ENCODE results near the gene UGT2B15.
"Not testable (repeated sequence)": the region's sequence is repeated elsewhere in the genome, so short reads cannot be mapped to it uniquely, and the experiment has no call there.

UGT2B15 gene

DNA sequence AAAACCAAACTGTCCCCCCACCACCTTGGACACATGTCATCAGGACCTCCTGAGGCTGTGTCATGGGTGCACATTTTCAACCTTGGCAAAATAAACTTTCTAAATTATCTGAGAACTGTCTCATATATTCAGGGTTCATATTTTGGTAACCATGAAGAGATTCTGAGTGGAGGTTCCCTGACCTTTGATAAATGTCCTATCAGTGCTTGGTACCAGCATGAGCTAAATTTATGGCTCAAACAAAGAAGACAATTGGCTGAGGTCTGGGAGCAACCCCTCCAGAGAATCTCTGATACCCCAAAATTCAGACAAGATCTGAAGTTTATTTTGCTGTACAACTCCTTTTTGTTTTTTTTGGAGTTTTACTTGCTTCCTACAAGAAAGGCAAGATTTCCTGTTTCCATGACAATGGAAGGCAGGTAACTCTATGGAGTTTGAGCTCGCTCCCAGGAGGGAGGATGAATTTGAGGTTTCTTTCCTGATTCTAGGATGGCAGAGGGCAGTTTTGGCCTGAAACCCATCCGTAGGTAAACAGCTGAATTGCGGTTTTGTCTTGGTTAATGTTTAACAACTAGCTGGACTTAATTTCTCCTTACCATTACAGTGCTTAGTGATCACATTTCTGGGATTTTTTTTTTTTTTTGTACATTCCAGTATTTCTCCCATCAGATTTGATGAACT lies 14.5 kb downstream of the UGT2B15 start:
- no peak for DNase-seq

- no peak for DNase-seq
Observed at GRCh38 chr4:68654946-68655721, 15.3 kb downstream of the UGT2B15 start.

GRCh38 chr4:68651932-68652331 lies 18.5 kb downstream of the UGT2B15 start:
- no peak for DNase-seq

GRCh38 chr4:68630371-68630770 lies 40.1 kb downstream of the UGT2B15 start:
- no peak for DNase-seq

DNA sequence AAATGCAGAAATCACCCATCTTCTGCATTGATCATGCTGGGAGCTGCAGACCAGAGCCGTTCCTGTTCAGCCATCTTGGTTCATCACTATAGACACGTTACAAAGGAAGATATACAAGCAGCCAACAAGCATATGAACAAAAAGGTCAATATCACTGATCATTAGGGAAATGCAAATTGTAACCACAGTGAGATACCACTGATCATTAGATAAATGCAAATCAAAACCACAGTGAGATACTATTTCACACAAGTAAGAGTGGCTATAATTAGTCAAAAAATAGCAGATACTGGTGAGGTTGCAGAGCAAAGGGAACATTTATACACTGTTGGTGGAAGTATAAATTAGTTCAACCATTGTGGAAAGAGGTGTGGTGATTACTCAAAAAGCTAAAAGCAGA lies 47.7 kb downstream of the UGT2B15 start:
- DNase-seq = not testable (repeated sequence)

GRCh38 chr4:68617003-68617698 lies 53.3 kb downstream of the UGT2B15 start:
- no peak for DNase-seq

DNA sequence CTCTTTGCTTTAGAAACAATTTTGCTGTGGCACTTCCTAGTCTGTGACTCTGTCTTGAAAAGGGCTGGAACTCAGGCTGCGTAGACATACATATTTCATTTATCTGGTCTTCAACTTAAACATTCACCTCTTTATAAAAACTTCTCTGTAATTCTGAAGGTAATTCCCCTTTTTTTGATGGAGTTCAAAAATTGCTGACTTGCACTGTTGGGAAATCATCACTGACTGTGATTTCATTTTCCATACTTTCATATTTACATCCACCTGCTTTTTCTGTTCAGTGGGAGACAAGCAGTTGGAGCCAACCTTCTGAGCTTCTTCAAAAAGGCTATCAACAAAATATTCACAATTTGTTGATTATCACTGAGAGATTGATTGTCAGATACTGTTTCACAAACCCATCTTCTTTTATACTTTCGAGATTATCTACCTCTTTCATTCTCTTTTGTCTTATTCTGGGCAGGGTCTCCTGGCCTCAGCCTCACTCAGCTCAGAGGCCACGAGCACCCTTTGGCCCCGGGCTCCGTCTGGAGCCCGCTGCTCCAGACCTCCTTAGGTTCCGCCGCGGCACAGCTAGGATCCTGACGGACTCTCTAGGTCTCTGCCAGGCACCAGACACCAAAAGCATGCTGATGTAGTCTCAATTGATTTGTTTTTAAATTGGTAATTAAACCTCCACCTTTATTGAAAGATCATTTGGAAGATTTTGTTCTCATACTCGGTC lies 54.6 kb downstream of the UGT2B15 start:
- DNase-seq = no peak

DNA sequence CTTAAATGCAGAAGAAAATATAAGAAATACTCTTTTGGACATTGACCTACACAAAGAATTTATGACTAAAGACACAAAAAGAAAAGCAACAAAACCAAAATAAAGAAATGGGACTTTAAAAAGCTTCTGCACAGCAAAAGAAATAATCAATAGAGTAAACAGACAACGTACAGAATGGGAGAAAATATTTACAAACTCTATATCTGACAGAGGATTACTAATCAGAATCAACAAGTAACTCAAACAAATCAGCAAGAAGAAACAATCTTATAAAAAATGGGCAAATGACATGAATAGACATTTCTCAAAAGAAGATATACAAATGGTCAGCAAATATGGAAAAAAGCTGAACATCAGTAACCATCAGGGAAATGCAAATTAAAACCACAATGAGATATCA lies 56.7 kb downstream of the UGT2B15 start:
- DNase-seq = no peak

GRCh38 chr4:68606240-68606639 lies 64.2 kb downstream of the UGT2B15 start:
- no peak for DNase-seq

DNA sequence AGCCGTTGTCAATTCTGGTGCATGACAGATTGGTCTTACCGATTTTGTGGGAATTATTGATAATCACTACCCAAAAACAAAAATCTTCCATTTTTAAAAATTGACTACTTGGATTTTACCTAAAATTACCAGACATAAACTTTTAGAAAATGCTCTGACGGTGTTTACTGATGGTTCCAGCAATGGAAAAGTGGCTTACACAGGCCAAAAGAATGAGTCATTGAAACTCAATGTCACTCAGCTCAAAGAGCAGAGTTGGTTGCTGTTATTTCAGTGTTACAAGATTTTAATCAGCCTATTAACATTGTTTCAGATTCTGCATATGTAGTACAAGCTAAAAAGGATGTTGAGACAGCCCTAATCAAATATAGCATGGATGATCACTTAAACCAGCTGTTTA lies 71.3 kb downstream of the UGT2B15 start:
- DNase-seq = no peak

DNA sequence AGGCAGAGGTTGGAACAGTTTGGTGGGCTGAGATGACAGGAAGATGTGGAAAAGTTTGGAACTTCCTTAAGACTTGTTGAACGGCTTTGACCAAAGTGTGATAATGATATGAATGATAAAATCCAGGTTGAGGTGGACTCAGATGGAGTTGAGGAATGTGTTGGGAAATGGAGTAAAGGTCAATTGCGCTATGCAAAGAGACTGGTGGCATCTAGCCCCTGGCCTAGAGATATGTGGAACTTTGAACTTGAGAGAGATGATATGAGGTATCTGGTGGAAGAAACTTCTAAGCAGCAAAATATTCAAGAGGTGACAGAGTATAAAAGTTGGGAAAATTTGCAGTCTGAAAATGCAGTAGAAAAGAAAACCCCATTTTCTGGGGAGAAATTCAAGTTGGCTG lies 73.0 kb downstream of the UGT2B15 start:
- no peak for DNase-seq
